Kidney (tissue), 14 donors: ENCODE measurements around the gene TERT. TPM values are rescaled to one million over a fixed set of nuclear protein-coding genes. Genes with fewer than 3 reads are reported as not detected.

Experiments used
- DNase-seq, 5 donors: peaks; one replicate each; pipeline ENCODE4 v3.0.0-alpha.2; 2013 to 2020
- FAIRE-seq: peaks from 2 replicates; lab custom pipeline; 2012; peaks lifted over from hg19 to GRCh38; lab: Jason Lieb, UNC
- H3K27ac ChIP-seq, 2 donors: one replicate each; pipeline ENCODE4 v1.7.0; 2013; ENCODE audit warnings: low read depth in 2 of 2, low read length in 2 of 2, inconsistent platforms in 1 of 2
- H3K27me3 ChIP-seq: one replicate; pipeline ENCODE4 v1.7.1; 2013; ENCODE audit warnings: low read length, inconsistent platforms; ENCODE audit not compliant: control insufficient read depth, insufficient read depth
- H3K36me3 ChIP-seq, 3 donors: one replicate each; pipeline versions ENCODE4 v1.7.0 to v1.7.1; 2013; ENCODE audit warnings: low read length in 3 of 3, control low read depth in 1 of 3, inconsistent platforms in 1 of 3; ENCODE audit not compliant: insufficient read depth in 3 of 3, control insufficient read depth in 2 of 3
- H3K4me1 ChIP-seq, 3 donors: one replicate each; pipeline versions ENCODE4 v1.7.0 to v1.7.1; 2013; ENCODE audit warnings: low read length in 3 of 3, inconsistent platforms in 1 of 3, low read depth in 1 of 3; ENCODE audit not compliant: control insufficient read depth in 2 of 3, insufficient read depth in 2 of 3
- H3K4me3 ChIP-seq, 3 donors: one replicate each; pipeline versions ENCODE4 v1.7.0 to v1.8.1; 2013; ENCODE audit warnings: low read length in 3 of 3, control low read depth in 1 of 3, inconsistent platforms in 1 of 3
- H3K9ac ChIP-seq, 3 donors: one replicate each; pipeline versions ENCODE4 v1.7.0 to v1.7.1; 2013; ENCODE audit warnings: low read length in 3 of 3, control low read depth in 1 of 3, inconsistent platforms in 1 of 3
- H3K9me3 ChIP-seq, 3 donors: one replicate each; pipeline versions ENCODE4 v1.7.0 to v1.7.1; 2013; ENCODE audit warnings: low read length in 3 of 3, control low read depth in 1 of 3, inconsistent platforms in 1 of 3; ENCODE audit not compliant: control insufficient read depth in 2 of 3, insufficient read depth in 1 of 3
- intact Hi-C: fragments of 100-400 bp; cut with DNase I; formaldehyde crosslinking; loops from one replicate; pipeline ENCODE4 v1.11.1; 2022
- polyA plus RNA-seq: library from polyadenylated mRNA; stranded (reverse); fragments of 350-450 nt; fragmentation: Illumina TruSeq; extraction: RNeasy Lipid Tissue Mini Kit (QIAGEN cat#74804); gene quantifications from one replicate; pipeline ENCODE4 v1.2.3, GENCODE V29; 2014; ENCODE audit warnings: low read depth, low replicate concordance; ENCODE audit not compliant: insufficient read depth
- total RNA-seq: library from RNA; stranded (reverse); fragmentation: NEBNext Ultra II Directional; extraction: Animal tissue kit (Norgen Biotek cat#: 25700); gene quantifications from one replicate; pipeline ENCODE4 v1.2.1, GENCODE V29; 2021
- TF ChIP-seq, protein P1 (sequence below): IDR thresholded peaks from 3 replicates; pipeline ENCODE4 v1.5.1; 2012; ENCODE audit warnings: mild to moderate bottlenecking, moderate library complexity, borderline replicate concordance; ENCODE audit not compliant: insufficient read depth; ENCODE audit errors: extremely low read depth
- donor health status: control.
- donor health status: control.
- donor health status: control.
- donor health status: control.
- donor health status: control.
- donor health status: DM: yes; HTN: yes; CAD: no.
- donor health status: Normal renal cell carcinoma (clear cell type).

Gene TERT
- total and polyA plus RNA-seq, 2 donors from 2014 or later, result 0.91 TPM; not detected in 1

DNA sequence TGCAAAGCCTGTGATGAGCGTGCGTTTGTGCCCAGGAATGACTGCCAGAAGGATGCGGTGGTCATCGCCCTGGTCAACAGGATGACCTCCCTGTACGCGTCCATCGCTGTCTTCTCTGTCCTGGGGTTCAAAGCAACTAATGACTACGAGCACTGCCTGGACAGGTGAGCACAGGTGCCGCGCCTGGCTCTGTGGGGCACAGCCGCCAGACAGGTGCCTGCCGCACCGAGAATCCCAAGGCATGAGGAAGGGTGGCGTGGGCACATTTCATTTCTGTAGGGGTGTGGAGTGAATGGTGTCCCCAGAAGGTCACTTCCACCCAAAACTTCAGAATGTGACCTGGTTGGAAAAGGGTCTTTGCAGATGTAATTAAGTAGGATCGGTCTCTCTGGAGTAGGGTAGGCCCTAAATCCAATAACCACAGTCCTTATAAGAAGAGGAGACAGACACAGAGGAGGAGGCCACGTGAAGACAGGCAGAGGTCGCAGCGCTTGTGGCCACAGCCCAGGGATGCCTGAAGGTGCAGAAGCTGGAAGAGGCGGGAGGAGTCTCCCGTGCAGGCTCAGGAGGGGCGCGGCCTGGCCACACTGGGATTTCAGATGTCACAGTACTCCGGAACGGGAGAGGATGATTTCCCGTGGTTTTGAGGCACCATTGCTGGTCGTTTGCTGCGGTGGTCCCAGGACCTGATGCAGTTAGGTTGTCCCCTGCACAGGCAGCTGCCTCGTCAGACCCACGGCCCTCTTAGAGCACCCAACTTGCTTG, 54.2 kb downstream of the TERT start:
- H3K27me3 ChIP-seq, result no peaks in the 10 kb centered on the region
- TF ChIP-seq, protein P1, sequence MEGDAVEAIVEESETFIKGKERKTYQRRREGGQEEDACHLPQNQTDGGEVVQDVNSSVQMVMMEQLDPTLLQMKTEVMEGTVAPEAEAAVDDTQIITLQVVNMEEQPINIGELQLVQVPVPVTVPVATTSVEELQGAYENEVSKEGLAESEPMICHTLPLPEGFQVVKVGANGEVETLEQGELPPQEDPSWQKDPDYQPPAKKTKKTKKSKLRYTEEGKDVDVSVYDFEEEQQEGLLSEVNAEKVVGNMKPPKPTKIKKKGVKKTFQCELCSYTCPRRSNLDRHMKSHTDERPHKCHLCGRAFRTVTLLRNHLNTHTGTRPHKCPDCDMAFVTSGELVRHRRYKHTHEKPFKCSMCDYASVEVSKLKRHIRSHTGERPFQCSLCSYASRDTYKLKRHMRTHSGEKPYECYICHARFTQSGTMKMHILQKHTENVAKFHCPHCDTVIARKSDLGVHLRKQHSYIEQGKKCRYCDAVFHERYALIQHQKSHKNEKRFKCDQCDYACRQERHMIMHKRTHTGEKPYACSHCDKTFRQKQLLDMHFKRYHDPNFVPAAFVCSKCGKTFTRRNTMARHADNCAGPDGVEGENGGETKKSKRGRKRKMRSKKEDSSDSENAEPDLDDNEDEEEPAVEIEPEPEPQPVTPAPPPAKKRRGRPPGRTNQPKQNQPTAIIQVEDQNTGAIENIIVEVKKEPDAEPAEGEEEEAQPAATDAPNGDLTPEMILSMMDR, result no peak
- no peaks in the 10 kb centered on the region for H3K9me3 ChIP-seq
- intact Hi-C loops, result no loop called here
- no peak overlapping the region for H3K27ac ChIP-seq
- no peak overlapping the region for H3K9ac ChIP-seq
- no peaks in the 10 kb centered on the region for H3K36me3 ChIP-seq
- no peaks in the 10 kb centered on the region for H3K4me1 ChIP-seq
- FAIRE-seq (no peak), DNase-seq (no peak)
- H3K4me3 ChIP-seq, result no peak overlapping the region

DNA sequence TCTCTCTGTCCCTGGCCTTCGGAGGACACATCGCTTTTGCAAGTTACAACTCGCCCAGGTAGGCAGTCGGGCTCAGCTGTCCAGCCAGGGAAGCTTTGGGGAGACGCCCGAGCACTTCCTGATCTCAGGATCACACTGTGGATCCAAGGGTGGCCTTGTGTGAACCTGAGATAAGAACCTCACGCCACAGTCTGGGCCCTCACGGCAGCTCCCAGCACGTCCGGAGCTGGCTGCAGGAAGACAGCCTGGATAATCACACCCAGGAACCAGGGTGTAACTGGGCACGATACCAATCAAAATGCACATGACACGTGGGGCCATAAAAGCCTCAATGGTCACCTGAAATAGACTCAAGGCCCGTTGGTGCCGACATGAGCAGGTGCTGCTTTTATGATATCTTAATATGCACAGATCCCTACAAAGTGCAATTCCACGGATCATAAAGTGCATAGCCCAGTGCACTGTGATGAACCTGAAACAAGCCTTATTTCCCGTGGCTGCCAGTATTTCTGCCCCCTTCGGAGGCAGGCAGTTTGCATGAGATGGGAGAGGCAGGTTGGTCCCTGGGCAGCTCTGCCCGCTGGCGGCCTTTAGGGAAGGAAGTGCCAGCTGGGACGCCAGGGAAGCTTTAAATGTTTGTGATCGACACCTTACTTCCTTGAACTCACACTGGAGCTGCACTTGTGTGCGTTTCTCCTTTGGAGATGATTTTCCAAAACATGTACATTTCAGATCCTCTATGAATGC, 55.2 kb downstream of the TERT start:
- Histone ChIP-seq H3K27ac (no peak overlapping the region), H3K4me3 (no peak overlapping the region), H3K4me1 (no peaks in the 10 kb centered on the region), H3K27me3 (no peaks in the 10 kb centered on the region), H3K9me3 (peaks cover 0 to 4% (median 0%) of the 10 kb centered on the region in 3 donors), H3K9ac (no peak overlapping the region), H3K36me3 (no peaks in the 10 kb centered on the region)
- TF ChIP-seq, protein P1, result no peak
- intact Hi-C loops, result no loop called here
- no peak for FAIRE-seq
- peak in 2 of 5 donors; percentile 48 to 49 for DNase-seq

DNA sequence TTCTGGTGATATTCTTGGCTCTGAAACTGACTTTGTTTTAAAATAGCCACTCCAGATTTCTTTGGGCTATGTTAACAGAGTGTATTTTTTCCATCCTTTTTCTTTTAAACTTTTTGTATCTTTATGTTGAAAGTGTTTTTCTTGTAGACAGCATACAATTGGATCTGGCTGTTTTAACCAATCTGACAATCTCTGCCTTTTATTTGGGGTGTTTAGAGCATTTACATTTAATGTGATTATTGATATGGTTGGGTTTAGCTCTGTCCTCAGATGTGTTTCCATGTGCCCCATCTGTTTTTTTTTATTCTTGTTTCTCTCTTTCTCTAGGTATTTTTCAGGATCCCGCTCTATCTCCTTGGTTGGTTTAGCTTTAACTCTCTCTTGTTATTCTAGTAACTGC, 59.0 kb downstream of the TERT start:
- TF ChIP-seq, protein P1, result no peak
- H3K36me3 ChIP-seq, result no peaks in the 10 kb centered on the region
- DNase-seq (no peak), FAIRE-seq (no peak)
- no peak overlapping the region for H3K27ac ChIP-seq
- H3K9me3 ChIP-seq, result peaks cover 0 to 4% (median 0%) of the 10 kb centered on the region in 3 donors
- H3K27me3 ChIP-seq, result no peaks in the 10 kb centered on the region
- no peaks in the 10 kb centered on the region for H3K4me1 ChIP-seq
- H3K4me3 ChIP-seq, result no peak overlapping the region
- intact Hi-C loops, result no loop called here
- no peak overlapping the region for H3K9ac ChIP-seq
